ENCODE data around the gene ETNK1. TPM values are rescaled to one million over a fixed set of nuclear protein-coding genes. Genes with fewer than 3 reads are reported as not detected.
"Not testable (repeated sequence)": the region's sequence is repeated elsewhere in the genome, so short reads cannot be mapped to it uniquely, and the experiment has no call there.

ETNK1 gene
- total RNA-seq, 1 experiment from 2014 or later = 70.1 TPM

DNA sequence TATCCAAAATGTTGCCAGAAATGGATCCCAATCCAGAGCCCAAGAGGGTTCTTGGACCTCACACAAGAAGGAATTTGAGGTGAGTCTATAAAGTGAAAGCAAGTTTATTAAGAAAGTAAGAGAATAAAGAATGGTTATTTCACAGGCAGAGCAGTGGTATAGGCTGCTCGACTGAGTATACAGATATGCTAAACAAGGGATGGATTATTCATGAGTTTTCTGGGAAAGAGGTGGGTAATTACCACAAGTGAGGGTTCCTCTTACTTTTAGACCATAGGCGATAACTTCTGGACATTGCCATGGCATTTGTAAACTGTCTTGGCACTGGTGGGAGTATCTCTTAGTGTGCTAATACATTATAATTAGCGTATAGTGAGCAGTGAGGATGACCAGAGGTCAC lies 73.6 kb downstream of the ETNK1 start:
- Histone ChIP-seq H2BK20ac (ENCODE audit: low read depth, low read length, poor library complexity, severe bottlenecking) (no peak overlapping the region), H2AK5ac (ENCODE audit: insufficient read length, low read length) (no peak overlapping the region), H3K4ac (ENCODE audit: low read depth, low read length) (no peak overlapping the region), H2BK15ac (ENCODE audit: low read depth, low read length) (no peak overlapping the region), H4K20me1 (ENCODE audit: control insufficient read depth, insufficient read depth, insufficient read length) (no peaks in the 10 kb centered on the region), H3K23ac (ENCODE audit: insufficient read length, low read depth, low read length) (no peak overlapping the region), H3K9me3 (ENCODE audit: control insufficient read depth, low read depth, low read length) (no peaks in the 10 kb centered on the region), H4K8ac (replicated peaks; ENCODE audit: insufficient read length, low read depth, low read length) (no peak overlapping the region), H2BK5ac (ENCODE audit: insufficient read length, low read length) (no peak overlapping the region), H3K18ac (ENCODE audit: insufficient read length, low read depth, low read length) (no peak overlapping the region), H4K5ac (ENCODE audit: insufficient read length, low read depth, low read length) (no peak overlapping the region), H3K27ac (ENCODE audit: insufficient read length, low read depth, low read length) (no peak overlapping the region), H3K14ac (ENCODE audit: insufficient read depth, low read length) (no peak overlapping the region), H3K27me3 (ENCODE audit: insufficient read depth, low read length) (no peaks in the 10 kb centered on the region), H2AFZ (ENCODE audit: low read length) (no peak overlapping the region), H2BK120ac (ENCODE audit: low read depth, low read length, poor library complexity, severe bottlenecking) (no peak overlapping the region), H3K4me1 (ENCODE audit: insufficient read depth, low read length) (peaks cover 3% of the 10 kb centered on the region; the same call in 1 of the 2 replicates), H3K23me2 (ENCODE audit: insufficient read length, low read depth, low read length, poor library complexity, severe bottlenecking) (no peaks in the 10 kb centered on the region), H3K9ac (ENCODE audit: extremely low read depth, insufficient read length, low read length) (no peak overlapping the region), H3K79me1 (ENCODE audit: insufficient read depth, low read depth, low read length, poor library complexity, severe bottlenecking) (no peaks in the 10 kb centered on the region), H3K56ac (ENCODE audit: insufficient read length, low read depth, low read length) (no peak overlapping the region), H4K91ac (ENCODE audit: insufficient read length, low read depth, low read length) (no peak overlapping the region), H3K4me2 (ENCODE audit: insufficient read depth, insufficient read length, low read length) (no peak overlapping the region), H3T11ph (ENCODE audit: low read length) (no peak overlapping the region), H2BK12ac (ENCODE audit: insufficient read length, low read depth, low read length) (no peak overlapping the region), H3K79me2 (ENCODE audit: insufficient read depth, low read length) (no peaks in the 10 kb centered on the region)
- H3K36me3 Mint-ChIP-seq (ENCODE audit: insufficient read depth in 1 of 3, low read depth in 3 of 3) = peaks cover 6 to 31% (median 12%) of the 10 kb centered on the region in 3 experiments
- no peaks in the 10 kb centered on the region for H3K27me3 Mint-ChIP-seq (ENCODE audit: low read depth)
- H3K9me3 Mint-ChIP-seq = peaks cover 24 to 31% of the 10 kb centered on the region in 2 experiments
- peak overlapping the region in 2 of 3 experiments; percentile 5 to 72; a peak in 1 of 7 replicates for H3K27ac Mint-ChIP-seq
- no peak for TF ChIP-seq CTCF (conservative IDR thresholded peaks at IDR 0.05)
- no peak for DNase-seq
- peaks cover 46 to 52% of the 10 kb centered on the region in 2 experiments for H3K4me1 Mint-ChIP-seq
- no CpG with 5 or more reads among the region's 3 CpGs for WGBS (ENCODE audit: extremely low coverage, insufficient read length, low lambda C conversion rate)
- no peak overlapping the region for H3K4me3 Mint-ChIP-seq

DNA sequence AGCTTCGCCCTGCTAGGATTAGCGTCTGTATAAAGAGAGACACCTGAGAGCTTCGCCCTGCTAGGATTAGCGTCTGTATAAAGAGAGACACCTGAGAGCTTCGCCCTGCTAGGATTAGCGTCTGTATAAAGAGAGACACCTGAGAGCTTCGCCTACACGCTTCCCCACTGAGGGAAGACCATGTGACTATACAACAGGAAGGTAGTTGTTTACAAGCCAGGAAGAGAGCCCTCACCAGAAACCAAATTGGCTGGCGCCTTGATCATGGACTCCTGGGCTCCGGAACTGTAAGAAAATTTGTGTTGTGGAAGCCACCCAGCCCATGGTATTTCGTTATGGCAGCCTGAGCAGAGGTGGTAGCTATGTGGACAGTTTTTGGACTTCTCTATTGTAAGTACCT lies 74.7 kb downstream of the ETNK1 start:
- peaks cover 3 to 21% (median 5%) of the 10 kb centered on the region in 3 experiments for H3K36me3 Mint-ChIP-seq (ENCODE audit: insufficient read depth in 1 of 3, low read depth in 3 of 3)
- H3K4ac ChIP-seq (ENCODE audit: low read depth, low read length); H2BK12ac ChIP-seq (ENCODE audit: insufficient read length, low read depth, low read length); H3T11ph ChIP-seq (ENCODE audit: low read length); H3K14ac ChIP-seq (ENCODE audit: insufficient read depth, low read length); H3K4me2 ChIP-seq (ENCODE audit: insufficient read depth, insufficient read length, low read length); H3K27me3 ChIP-seq (ENCODE audit: insufficient read depth, low read length); H3K79me2 ChIP-seq (ENCODE audit: insufficient read depth, low read length); H3K18ac ChIP-seq (ENCODE audit: insufficient read length, low read depth, low read length); H2AK5ac ChIP-seq (ENCODE audit: insufficient read length, low read length); H3K9me3 ChIP-seq (ENCODE audit: control insufficient read depth, low read depth, low read length); H4K8ac ChIP-seq (replicated peaks; ENCODE audit: insufficient read length, low read depth, low read length); H3K27me3 Mint-ChIP-seq (ENCODE audit: low read depth); H4K20me1 ChIP-seq (ENCODE audit: control insufficient read depth, insufficient read depth, insufficient read length); H3K4me1 ChIP-seq (ENCODE audit: insufficient read depth, low read length); H2BK5ac ChIP-seq (ENCODE audit: insufficient read length, low read length); H4K5ac ChIP-seq (ENCODE audit: insufficient read length, low read depth, low read length); H3K56ac ChIP-seq (ENCODE audit: insufficient read length, low read depth, low read length); H3K27ac ChIP-seq (ENCODE audit: insufficient read length, low read depth, low read length); H3K23me2 ChIP-seq (ENCODE audit: insufficient read length, low read depth, low read length, poor library complexity, severe bottlenecking); H4K91ac ChIP-seq (ENCODE audit: insufficient read length, low read depth, low read length); H2AFZ ChIP-seq (ENCODE audit: low read length); H3K79me1 ChIP-seq (ENCODE audit: insufficient read depth, low read depth, low read length, poor library complexity, severe bottlenecking); H2BK20ac ChIP-seq (ENCODE audit: low read depth, low read length, poor library complexity, severe bottlenecking); H2BK15ac ChIP-seq (ENCODE audit: low read depth, low read length); H3K23ac ChIP-seq (ENCODE audit: insufficient read length, low read depth, low read length); H3K9ac ChIP-seq (ENCODE audit: extremely low read depth, insufficient read length, low read length); H2BK120ac ChIP-seq (ENCODE audit: low read depth, low read length, poor library complexity, severe bottlenecking): not testable (repeated sequence)
- H3K4me1 Mint-ChIP-seq = peaks cover 46 to 52% of the 10 kb centered on the region in 2 experiments
- DNase-seq = peak; percentile 54
- H3K27ac Mint-ChIP-seq = peak overlapping the region; percentile 97; a peak in 6 of 7 replicates
- no CpG with 5 or more reads among the region's 11 CpGs for WGBS (ENCODE audit: extremely low coverage, insufficient read length, low lambda C conversion rate)
- peaks cover 15 to 20% of the 10 kb centered on the region in 2 experiments for H3K9me3 Mint-ChIP-seq
- peak overlapping the region; percentile 53 to 54; a peak in 4 of 5 replicates for H3K4me3 Mint-ChIP-seq
